Liver (tissue), 9 donors: ENCODE results near the gene PDS5A. TPM values are rescaled to one million over a fixed set of nuclear protein-coding genes. Genes with fewer than 3 reads are reported as not detected.

Experiments
- DNase-seq: peaks from one replicate; pipeline ENCODE4 v3.0.0-alpha.2; 2017; ENCODE audit warnings: low spot score
- H3K27ac ChIP-seq, 2 donors: one replicate each; pipeline ENCODE4 v1.7.0; 2013; ENCODE audit warnings: inconsistent platforms in 2 of 2, low read length in 2 of 2, control low read depth in 1 of 2, low read depth in 1 of 2, mild to moderate bottlenecking in 1 of 2
- H3K27me3 ChIP-seq, 4 donors: one replicate each; pipeline versions ENCODE4 v1.6.1 to v1.7.0; 2013; ENCODE audit warnings: low read length in 3 of 4, inconsistent platforms in 1 of 4, mild to moderate bottlenecking in 1 of 4, moderate library complexity in 1 of 4; ENCODE audit not compliant: control insufficient read depth in 4 of 4, insufficient read depth in 4 of 4
- H3K36me3 ChIP-seq, 4 donors: one replicate each; pipeline versions ENCODE4 v1.6.1 to v1.7.0; 2013; ENCODE audit warnings: low read length in 3 of 4, mild to moderate bottlenecking in 3 of 4, low read depth in 1 of 4, moderate library complexity in 1 of 4; ENCODE audit not compliant: control insufficient read depth in 4 of 4, insufficient read depth in 3 of 4
- H3K4me1 ChIP-seq, 4 donors: one replicate each; pipeline versions ENCODE4 v1.6.1 to v1.7.0; 2013; ENCODE audit warnings: low read length in 3 of 4, mild to moderate bottlenecking in 3 of 4, moderate library complexity in 1 of 4; ENCODE audit not compliant: control insufficient read depth in 4 of 4, insufficient read depth in 4 of 4
- H3K4me3 ChIP-seq, 3 donors: one replicate each; pipeline versions ENCODE4 v1.6.1 to v1.7.0; 2013; ENCODE audit warnings: low read length in 3 of 3, control low read depth in 1 of 3, low read depth in 1 of 3, mild to moderate bottlenecking in 1 of 3
- H3K9ac ChIP-seq, 2 donors: one replicate each; pipeline ENCODE4 v1.7.0; 2013; ENCODE audit warnings: low read length in 2 of 2, mild to moderate bottlenecking in 2 of 2, moderate library complexity in 2 of 2, control low read depth in 1 of 2, low read depth in 1 of 2
- H3K9me3 ChIP-seq, 4 donors: one replicate each; pipeline versions ENCODE4 v1.6.1 to v1.7.0; 2013; ENCODE audit warnings: low read length in 3 of 4; ENCODE audit not compliant: control insufficient read depth in 4 of 4
- EGR1 ChIP-seq, 2 donors: IDR thresholded peaks; 2 replicates each; pipeline ENCODE4 v1.6.1; 2016 to 2018; ENCODE audit warnings: antibody characterized with exemption in 2 of 2, low read depth in 2 of 2
- GABPA ChIP-seq, 2 donors: IDR thresholded peaks in 1 of 2; conservative IDR thresholded peaks in 1 of 2; 2 replicates each; pipeline ENCODE4 v1.6.1; 2016; ENCODE audit warnings: antibody characterized with exemption in 2 of 2, mild to moderate bottlenecking in 1 of 2, moderate library complexity in 1 of 2
- HNF4A ChIP-seq, 2 donors: conservative IDR thresholded peaks; 2 replicates each; pipeline ENCODE4 v1.6.1; 2016; ENCODE audit warnings: antibody characterized with exemption in 2 of 2, mild to moderate bottlenecking in 2 of 2
- HNF4G ChIP-seq: IDR thresholded peaks from 2 replicates; pipeline ENCODE4 v1.6.1; 2016; ENCODE audit warnings: antibody characterized with exemption
- JUND ChIP-seq, 2 donors: IDR thresholded peaks; 2 replicates each; pipeline ENCODE4 v1.6.1; 2016; ENCODE audit warnings: antibody characterized with exemption in 2 of 2
- NR2F2 ChIP-seq: IDR thresholded peaks from 2 replicates; pipeline ENCODE4 v1.6.1; 2016; ENCODE audit warnings: antibody characterized with exemption
- RXRA ChIP-seq, 2 donors: IDR thresholded peaks; 2 replicates each; pipeline ENCODE4 v1.6.1; 2017 to 2018; ENCODE audit warnings: antibody characterized with exemption in 2 of 2, mild to moderate bottlenecking in 1 of 2
- YY1 ChIP-seq: IDR thresholded peaks from 2 replicates; pipeline ENCODE4 v1.6.1; 2016; ENCODE audit warnings: antibody characterized with exemption, mild to moderate bottlenecking
- WGBS: extraction: QIAGEN DNeasy Blood & Tissue Kit; methylation state at CpG from one replicate; pipeline ENCODE4 v1.1.7; 2013; 5-methylcytosine and 5-hydroxymethylcytosine counted together
- polyA plus RNA-seq, 2 donors: library from polyadenylated mRNA; stranded (reverse) in 1 of 2; unstranded in 1 of 2; fragments of 200-250 nt in 1 of 2; fragments of >200 nt in 1 of 2; fragmentation: Nextera tagmentation in 1 of 2; extraction: Ambion mirVana in 1 of 2; gene quantifications; one replicate each; pipeline versions ENCODE4 v1.2.1 to v1.2.3, GENCODE V29; 2013 to 2015
- total RNA-seq, 2 donors: library from RNA; depleted of rRNA; stranded (reverse); fragments of >200 nt; gene quantifications; one replicate each; pipeline ENCODE4 v1.2.3, GENCODE V29; 2014
- TF ChIP-seq, protein P1 (sequence below): IDR thresholded peaks from 2 replicates; pipeline ENCODE4 v1.6.1; 2016; ENCODE audit warnings: antibody characterized with exemption
- TF ChIP-seq, protein P2 (sequence below): IDR thresholded peaks from 2 replicates; pipeline ENCODE4 v1.6.1; 2016; ENCODE audit warnings: antibody characterized with exemption
- TF ChIP-seq, protein P3 (sequence below): IDR thresholded peaks from 2 replicates; pipeline ENCODE4 v1.6.1; 2016; ENCODE audit warnings: antibody characterized with exemption, mild to moderate bottlenecking
- TF ChIP-seq, protein P4 (sequence below): IDR thresholded peaks from 2 replicates; pipeline ENCODE4 v1.6.1; 2016; ENCODE audit warnings: antibody characterized with exemption
- donor health status: healthy.
- donor health status: healthy.
- donor health status: healthy.
- donor health status: healthy.
- donor health status: healthy.

Gene PDS5A
- total and polyA plus RNA-seq, 4 donors, result 10.6 to 59.6 (median 25.9) TPM

DNA sequence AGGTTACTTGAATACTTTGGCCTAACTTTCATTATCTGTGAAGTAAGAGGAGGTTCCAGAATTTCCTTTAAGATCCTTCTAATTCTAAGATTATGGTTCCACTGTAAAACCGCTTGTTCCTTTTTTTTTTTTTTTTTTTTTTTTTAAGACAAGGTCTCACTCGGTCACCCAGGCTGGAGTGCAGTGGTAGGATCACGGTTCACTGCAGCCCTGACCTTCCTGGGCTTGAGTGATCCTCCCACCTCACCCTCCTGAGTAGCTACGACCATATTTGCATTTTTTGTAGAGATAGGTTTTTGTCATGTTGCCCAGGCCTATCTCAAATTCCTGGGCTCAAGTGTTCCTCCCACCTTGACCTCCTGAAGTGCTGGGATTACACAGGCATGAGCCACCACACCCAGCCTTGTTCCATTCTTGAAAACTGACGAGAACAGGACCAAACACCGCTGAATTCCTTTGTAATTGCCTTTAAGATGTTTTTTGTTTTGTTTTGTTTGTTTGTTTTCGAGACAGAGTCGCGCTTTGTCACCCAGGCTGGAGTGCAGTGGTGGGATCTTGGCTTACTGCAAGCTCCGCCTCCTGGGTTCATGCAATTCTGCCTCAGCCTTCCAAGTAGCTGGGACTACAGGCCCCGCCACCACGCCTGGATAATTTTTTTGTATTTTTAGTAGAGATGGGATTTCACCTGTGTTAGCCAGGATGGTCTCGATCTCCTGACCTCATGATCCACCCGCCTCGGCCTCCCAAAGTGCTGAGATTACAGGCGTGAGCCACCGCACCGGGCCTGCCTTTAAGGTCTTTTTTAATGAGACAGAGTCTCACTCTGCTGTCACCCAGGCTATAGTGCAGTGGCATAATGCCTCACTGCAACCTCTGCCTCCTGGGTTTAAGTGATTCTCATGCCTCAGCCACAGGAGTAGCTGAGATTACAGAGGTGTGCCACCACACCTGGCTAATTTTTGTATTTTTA, 6.8 kb downstream of the PDS5A start (continued):
- TF ChIP-seq, protein P1, sequence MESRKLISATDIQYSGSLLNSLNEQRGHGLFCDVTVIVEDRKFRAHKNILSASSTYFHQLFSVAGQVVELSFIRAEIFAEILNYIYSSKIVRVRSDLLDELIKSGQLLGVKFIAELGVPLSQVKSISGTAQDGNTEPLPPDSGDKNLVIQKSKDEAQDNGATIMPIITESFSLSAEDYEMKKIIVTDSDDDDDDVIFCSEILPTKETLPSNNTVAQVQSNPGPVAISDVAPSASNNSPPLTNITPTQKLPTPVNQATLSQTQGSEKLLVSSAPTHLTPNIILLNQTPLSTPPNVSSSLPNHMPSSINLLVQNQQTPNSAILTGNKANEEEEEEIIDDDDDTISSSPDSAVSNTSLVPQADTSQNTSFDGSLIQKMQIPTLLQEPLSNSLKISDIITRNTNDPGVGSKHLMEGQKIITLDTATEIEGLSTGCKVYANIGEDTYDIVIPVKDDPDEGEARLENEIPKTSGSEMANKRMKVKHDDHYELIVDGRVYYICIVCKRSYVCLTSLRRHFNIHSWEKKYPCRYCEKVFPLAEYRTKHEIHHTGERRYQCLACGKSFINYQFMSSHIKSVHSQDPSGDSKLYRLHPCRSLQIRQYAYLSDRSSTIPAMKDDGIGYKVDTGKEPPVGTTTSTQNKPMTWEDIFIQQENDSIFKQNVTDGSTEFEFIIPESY, result no peak
- TF ChIP-seq NR2F2 (no peak), HNF4G (no peak), EGR1 (IDR thresholded peaks at IDR 0.05; ENCODE audit: low read depth in 2 of 2) (no peak), RXRA (IDR thresholded peaks at IDR 0.05) (no peak), HNF4A (conservative IDR thresholded peaks at IDR 0.05) (no peak)
- TF ChIP-seq, protein P2, sequence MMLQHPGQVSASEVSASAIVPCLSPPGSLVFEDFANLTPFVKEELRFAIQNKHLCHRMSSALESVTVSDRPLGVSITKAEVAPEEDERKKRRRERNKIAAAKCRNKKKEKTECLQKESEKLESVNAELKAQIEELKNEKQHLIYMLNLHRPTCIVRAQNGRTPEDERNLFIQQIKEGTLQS, result no peak

DNA sequence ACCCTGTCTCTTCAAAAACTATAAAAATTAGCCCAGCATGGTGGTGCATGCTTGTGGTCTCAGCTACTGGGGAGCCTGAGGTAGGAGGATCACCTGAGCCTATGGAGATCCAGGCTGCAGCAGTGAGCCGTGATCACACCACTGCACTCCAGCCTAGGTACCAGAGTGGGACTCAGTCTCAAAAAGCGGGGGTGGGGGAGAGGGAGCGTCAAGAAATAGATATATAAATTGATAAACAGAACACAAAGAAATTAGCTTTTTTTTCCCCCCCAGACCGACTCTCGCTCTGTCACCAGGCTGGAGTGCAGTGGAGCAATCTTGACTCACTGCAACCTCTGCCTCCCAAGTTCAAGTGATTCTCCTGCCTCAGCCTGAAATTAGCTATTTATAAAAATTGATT, 14.1 kb downstream of the PDS5A start:
- H3K9me3 ChIP-seq, result no peaks in the 10 kb centered on the region
- 97% methylated on average over 5 of the region's 5 CpGs for WGBS
- no peak overlapping the region for H3K27ac ChIP-seq
- no peaks in the 10 kb centered on the region for H3K27me3 ChIP-seq
- H3K36me3 ChIP-seq, result peaks cover 0 to 3% (median 0%) of the 10 kb centered on the region in 4 donors
- TF ChIP-seq GABPA (IDR thresholded peaks at IDR 0.05 in 1 of 2, conservative IDR thresholded peaks at IDR 0.05 in 1 of 2), result no peak
- TF ChIP-seq YY1, result no peak
- TF ChIP-seq, protein P3, sequence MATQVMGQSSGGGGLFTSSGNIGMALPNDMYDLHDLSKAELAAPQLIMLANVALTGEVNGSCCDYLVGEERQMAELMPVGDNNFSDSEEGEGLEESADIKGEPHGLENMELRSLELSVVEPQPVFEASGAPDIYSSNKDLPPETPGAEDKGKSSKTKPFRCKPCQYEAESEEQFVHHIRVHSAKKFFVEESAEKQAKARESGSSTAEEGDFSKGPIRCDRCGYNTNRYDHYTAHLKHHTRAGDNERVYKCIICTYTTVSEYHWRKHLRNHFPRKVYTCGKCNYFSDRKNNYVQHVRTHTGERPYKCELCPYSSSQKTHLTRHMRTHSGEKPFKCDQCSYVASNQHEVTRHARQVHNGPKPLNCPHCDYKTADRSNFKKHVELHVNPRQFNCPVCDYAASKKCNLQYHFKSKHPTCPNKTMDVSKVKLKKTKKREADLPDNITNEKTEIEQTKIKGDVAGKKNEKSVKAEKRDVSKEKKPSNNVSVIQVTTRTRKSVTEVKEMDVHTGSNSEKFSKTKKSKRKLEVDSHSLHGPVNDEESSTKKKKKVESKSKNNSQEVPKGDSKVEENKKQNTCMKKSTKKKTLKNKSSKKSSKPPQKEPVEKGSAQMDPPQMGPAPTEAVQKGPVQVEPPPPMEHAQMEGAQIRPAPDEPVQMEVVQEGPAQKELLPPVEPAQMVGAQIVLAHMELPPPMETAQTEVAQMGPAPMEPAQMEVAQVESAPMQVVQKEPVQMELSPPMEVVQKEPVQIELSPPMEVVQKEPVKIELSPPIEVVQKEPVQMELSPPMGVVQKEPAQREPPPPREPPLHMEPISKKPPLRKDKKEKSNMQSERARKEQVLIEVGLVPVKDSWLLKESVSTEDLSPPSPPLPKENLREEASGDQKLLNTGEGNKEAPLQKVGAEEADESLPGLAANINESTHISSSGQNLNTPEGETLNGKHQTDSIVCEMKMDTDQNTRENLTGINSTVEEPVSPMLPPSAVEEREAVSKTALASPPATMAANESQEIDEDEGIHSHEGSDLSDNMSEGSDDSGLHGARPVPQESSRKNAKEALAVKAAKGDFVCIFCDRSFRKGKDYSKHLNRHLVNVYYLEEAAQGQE, result no peak
- TF ChIP-seq, protein P2, result no peak
- no peak for TF ChIP-seq JUND (IDR thresholded peaks at IDR 0.05)
- H3K4me1 ChIP-seq, result peaks cover 0 to 11% (median 8%) of the 10 kb centered on the region in 4 donors
- no peak for DNase-seq
- no peak overlapping the region for H3K4me3 ChIP-seq
- no peak overlapping the region for H3K9ac ChIP-seq

DNA sequence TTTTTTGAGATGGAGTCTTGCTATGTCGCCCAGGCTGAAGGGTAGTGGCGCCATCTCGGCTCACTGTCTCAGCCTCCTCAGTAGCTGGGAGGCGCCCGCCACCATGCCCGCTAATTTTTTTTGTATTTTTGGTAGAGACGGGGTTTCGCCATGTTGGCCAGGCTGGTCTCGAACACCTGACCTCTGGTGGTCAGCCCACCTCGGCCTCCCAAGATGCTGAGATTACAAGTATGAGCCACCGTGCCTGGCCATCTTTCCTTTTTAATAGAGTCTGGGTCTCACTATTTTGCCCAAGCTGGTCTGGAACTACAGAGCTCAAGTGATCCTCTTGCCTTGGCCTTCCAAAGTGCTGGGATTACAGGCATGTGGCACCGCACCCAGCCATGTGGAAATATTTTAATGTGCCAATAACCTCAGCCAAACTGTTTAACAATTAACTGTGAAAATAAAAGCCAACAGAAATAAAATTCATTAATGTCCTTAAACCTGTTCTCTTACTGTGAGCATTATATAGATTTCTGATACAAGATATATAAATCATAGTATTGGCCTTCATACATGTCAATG, 16.3 kb downstream of the PDS5A start:
- WGBS, result 91% methylated on average over 12 of the region's 12 CpGs
- Histone ChIP-seq H3K9me3 (no peaks in the 10 kb centered on the region), H3K27me3 (no peaks in the 10 kb centered on the region), H3K36me3 (peaks cover 0 to 3% (median 0%) of the 10 kb centered on the region in 4 donors), H3K4me1 (peaks cover 0 to 11% (median 8%) of the 10 kb centered on the region in 4 donors), H3K9ac (no peak overlapping the region), H3K27ac (no peak overlapping the region), H3K4me3 (no peak overlapping the region)
- TF ChIP-seq, protein P3, result no peak
- TF ChIP-seq HNF4A (conservative IDR thresholded peaks at IDR 0.05), result peak in 1 of 2 donors; percentile 13
- TF ChIP-seq, protein P4, sequence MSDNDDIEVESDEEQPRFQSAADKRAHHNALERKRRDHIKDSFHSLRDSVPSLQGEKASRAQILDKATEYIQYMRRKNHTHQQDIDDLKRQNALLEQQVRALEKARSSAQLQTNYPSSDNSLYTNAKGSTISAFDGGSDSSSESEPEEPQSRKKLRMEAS, result peak; percentile 46
- DNase-seq, result no peak
